WTC11 (cell line): Measurements from ENCODE around the gene ZNF253. TPM values are rescaled to one million over a fixed set of nuclear protein-coding genes. Genes with fewer than 3 reads are reported as not detected.
A peak's percentile ranks its signal among the peaks of the same experiment; 100 is the strongest.

Source experiments
- ATAC-seq: fragments of 200-7000 bp; cut with Tn5 transposase; 2 replicates; pipeline ENCODE4 v1.10.0; 2021; ENCODE audit warnings: mild to moderate bottlenecking, moderate library complexity
- CTCF ChIA-PET: fragments of 300-600 bp; sonication (Branson Sonifier 250); formaldehyde crosslinking; loops from one replicate; lab custom pipeline; 2021; ENCODE audit warnings: antibody characterized with exemption; lab: Charles Lee
- POLR2A ChIA-PET: fragments of 350-600 bp; sonication (Branson Sonifier 250); formaldehyde crosslinking; loops from one replicate; lab custom pipeline; 2021; ENCODE audit warnings: antibody characterized with exemption; lab: Charles Lee
- DNase-seq: peaks from one replicate; pipeline ENCODE4 v3.0.0; 2021; ENCODE audit warnings: low spot score
- H3K27ac Mint-ChIP-seq: 2 replicates; pipeline ENCODE4 v1.8.0; 2021; ENCODE audit warnings: mixed read lengths
- H3K27me3 Mint-ChIP-seq: 2 replicates; pipeline ENCODE4 v1.8.0; 2021; ENCODE audit warnings: low read depth, mild to moderate bottlenecking, moderate library complexity, mixed read lengths
- H3K36me3 Mint-ChIP-seq: 2 replicates; pipeline ENCODE4 v1.8.0; 2021; ENCODE audit warnings: mixed read lengths
- H3K4me1 Mint-ChIP-seq: 2 replicates; pipeline ENCODE4 v1.8.0; 2022; ENCODE audit warnings: mixed read lengths
- H3K4me3 Mint-ChIP-seq: 2 replicates; pipeline ENCODE4 v1.8.0; 2021; ENCODE audit warnings: mild to moderate bottlenecking, moderate library complexity, mixed read lengths
- H3K9me3 Mint-ChIP-seq: 2 replicates; pipeline ENCODE4 v1.8.0; 2021; ENCODE audit warnings: mixed read lengths
- ATF1 ChIP-seq: sonication (generic); formaldehyde crosslinking; IDR thresholded peaks from 2 replicates; pipeline ENCODE4 v1.8.1; 2023; ENCODE audit warnings: mild to moderate bottlenecking, moderate library complexity, missing genetic modification reagents
- ESRRA ChIP-seq: sonication (generic); formaldehyde crosslinking; IDR thresholded peaks from 2 replicates; pipeline ENCODE4 v1.8.1; 2022; ENCODE audit warnings: mild to moderate bottlenecking, missing genetic modification reagents, borderline replicate concordance
- FOXK1 ChIP-seq: sonication (generic); formaldehyde crosslinking; IDR thresholded peaks from 2 replicates; pipeline ENCODE4 v1.8.0; 2022; ENCODE audit warnings: mild to moderate bottlenecking, moderate library complexity, missing genetic modification reagents
- FOXP1 ChIP-seq: sonication (generic); formaldehyde crosslinking; IDR thresholded peaks from 2 replicates; pipeline ENCODE4 v1.8.0; 2022; ENCODE audit warnings: missing genetic modification reagents, mild to moderate bottlenecking, moderate library complexity, borderline replicate concordance
- KAT7 ChIP-seq: sonication (generic); formaldehyde crosslinking; IDR thresholded peaks from 2 replicates; pipeline ENCODE4 v1.8.1; 2023; ENCODE audit warnings: missing genetic modification reagents, mild to moderate bottlenecking, borderline replicate concordance
- MXD4 ChIP-seq: fragments of 250-450 bp; sonication (Bioruptor Pico); IDR thresholded peaks from 2 replicates; pipeline ENCODE4 v1.8.0; 2021; ENCODE audit warnings: mild to moderate bottlenecking, moderate library complexity, borderline replicate concordance
- NR2C2 ChIP-seq: sonication (generic); formaldehyde crosslinking; IDR thresholded peaks from 2 replicates; pipeline ENCODE4 v1.8.0; 2022; ENCODE audit warnings: mild to moderate bottlenecking, missing genetic modification reagents
- OVOL2 ChIP-seq: fragments of 250-450 bp; sonication (Bioruptor Pico); IDR thresholded peaks from 2 replicates; pipeline ENCODE4 v1.9.0; 2021; ENCODE audit warnings: mild to moderate bottlenecking, borderline replicate concordance
- PRRX2 ChIP-seq: fragments of 250-450 bp; sonication (Bioruptor Pico); IDR thresholded peaks from 2 replicates; pipeline ENCODE4 v1.8.0; 2021; ENCODE audit warnings: mild to moderate bottlenecking
- RORB ChIP-seq: fragments of 250-450 bp; sonication (Bioruptor Pico); IDR thresholded peaks from 2 replicates; pipeline ENCODE4 v1.9.0; 2021; ENCODE audit warnings: mild to moderate bottlenecking
- ZBTB21 ChIP-seq: sonication (generic); formaldehyde crosslinking; IDR thresholded peaks from 2 replicates; pipeline ENCODE4 v1.8.1; 2023; ENCODE audit warnings: mild to moderate bottlenecking, missing genetic modification reagents, borderline replicate concordance
- ZNF121 ChIP-seq: sonication (generic); formaldehyde crosslinking; IDR thresholded peaks from 2 replicates; pipeline ENCODE4 v1.8.0; 2023; ENCODE audit warnings: missing genetic modification reagents
- ZNF317 ChIP-seq: sonication (generic); formaldehyde crosslinking; IDR thresholded peaks from 2 replicates; pipeline ENCODE4 v1.8.1; 2023; ENCODE audit warnings: low read depth, mild to moderate bottlenecking, moderate library complexity, missing genetic modification reagents, borderline replicate concordance
- total RNA-seq: library from RNA; stranded (reverse); gene quantifications from 3 replicates; pipeline ENCODE4 v1.2.3, GENCODE V29; 2021
- TF ChIP-seq, protein P1 (sequence below): sonication (generic); formaldehyde crosslinking; IDR thresholded peaks from 2 replicates; pipeline ENCODE4 v1.8.1; 2023; ENCODE audit warnings: mild to moderate bottlenecking, missing genetic modification reagents
- TF ChIP-seq, protein P2 (sequence below): sonication (generic); formaldehyde crosslinking; IDR thresholded peaks from 2 replicates; pipeline ENCODE4 v1.8.1; 2022; ENCODE audit warnings: missing genetic modification reagents, borderline replicate concordance
- TF ChIP-seq, protein P3 (sequence below): sonication (generic); formaldehyde crosslinking; IDR thresholded peaks from 2 replicates; pipeline ENCODE4 v1.8.0; 2022; ENCODE audit warnings: mild to moderate bottlenecking, missing genetic modification reagents
- TF ChIP-seq, protein P4 (sequence below): sonication (generic); formaldehyde crosslinking; IDR thresholded peaks from 2 replicates; pipeline ENCODE4 v1.8.1; 2023; ENCODE audit warnings: mild to moderate bottlenecking, missing genetic modification reagents, moderate library complexity
- TF ChIP-seq, protein P5 (sequence below): sonication (generic); formaldehyde crosslinking; IDR thresholded peaks from 2 replicates; pipeline ENCODE4 v1.8.0; 2022; ENCODE audit warnings: missing genetic modification reagents
- TF ChIP-seq, protein P6 (sequence below): fragments of 250-450 bp; sonication (Bioruptor Pico); IDR thresholded peaks from 2 replicates; pipeline ENCODE4 v1.8.0; 2021; ENCODE audit warnings: mild to moderate bottlenecking
- TF ChIP-seq, protein P7 (sequence below): sonication (generic); formaldehyde crosslinking; IDR thresholded peaks from 2 replicates; pipeline ENCODE4 v1.8.1; 2023; ENCODE audit warnings: mild to moderate bottlenecking, moderate library complexity, missing genetic modification reagents

The ZNF253 gene
- total RNA-seq, 1 experiment from 2014 or later: 43.6 TPM

DNA sequence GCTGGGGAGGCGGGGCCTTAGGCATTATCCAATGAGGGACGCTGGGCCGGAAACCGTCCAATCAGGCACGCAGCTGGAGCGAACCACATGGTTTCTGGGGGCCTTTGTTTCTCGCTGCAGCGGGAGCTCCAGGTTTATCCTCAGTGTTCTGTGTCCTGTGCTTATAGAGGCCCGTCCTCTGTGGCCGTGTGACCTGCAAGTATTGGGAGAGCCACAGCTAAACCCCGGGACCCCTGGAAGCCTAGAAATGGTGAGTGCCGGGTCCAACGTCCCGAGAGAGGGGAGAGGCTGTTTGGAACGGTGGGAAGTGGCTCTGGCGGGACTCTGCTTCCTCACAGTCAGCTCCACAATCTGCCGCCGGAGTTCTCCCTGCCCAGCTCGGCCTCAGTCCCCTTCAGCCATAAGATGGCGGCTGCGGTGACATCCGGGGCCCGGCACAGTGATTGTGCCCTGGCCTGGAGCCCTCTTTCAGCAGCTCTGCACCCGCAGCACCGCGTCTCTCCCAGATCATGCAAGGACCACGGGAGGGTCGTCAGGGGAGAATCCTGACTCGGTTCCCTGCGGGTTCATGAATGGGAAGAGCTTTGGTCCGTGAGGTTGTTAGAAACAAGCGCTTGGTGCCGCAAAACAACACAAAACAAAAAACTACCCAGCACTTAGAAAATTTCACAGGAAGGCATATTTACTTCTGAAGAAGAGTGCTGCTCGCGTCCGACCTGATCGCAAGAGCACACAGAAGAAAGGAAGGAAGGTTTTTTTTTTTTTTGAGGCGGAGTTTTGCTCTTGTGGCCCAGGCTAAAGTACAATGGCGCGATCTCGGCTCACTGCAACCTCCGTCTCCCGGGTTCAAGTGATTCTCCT, at the start of gene ZNF253 (continued):
- TF ChIP-seq, protein P1, sequence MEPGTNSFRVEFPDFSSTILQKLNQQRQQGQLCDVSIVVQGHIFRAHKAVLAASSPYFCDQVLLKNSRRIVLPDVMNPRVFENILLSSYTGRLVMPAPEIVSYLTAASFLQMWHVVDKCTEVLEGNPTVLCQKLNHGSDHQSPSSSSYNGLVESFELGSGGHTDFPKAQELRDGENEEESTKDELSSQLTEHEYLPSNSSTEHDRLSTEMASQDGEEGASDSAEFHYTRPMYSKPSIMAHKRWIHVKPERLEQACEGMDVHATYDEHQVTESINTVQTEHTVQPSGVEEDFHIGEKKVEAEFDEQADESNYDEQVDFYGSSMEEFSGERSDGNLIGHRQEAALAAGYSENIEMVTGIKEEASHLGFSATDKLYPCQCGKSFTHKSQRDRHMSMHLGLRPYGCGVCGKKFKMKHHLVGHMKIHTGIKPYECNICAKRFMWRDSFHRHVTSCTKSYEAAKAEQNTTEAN (CRISPR knock-in tag): no peak
- TF ChIP-seq RORB (CRISPR knock-in tag): no peak
- TF ChIP-seq, protein P2, sequence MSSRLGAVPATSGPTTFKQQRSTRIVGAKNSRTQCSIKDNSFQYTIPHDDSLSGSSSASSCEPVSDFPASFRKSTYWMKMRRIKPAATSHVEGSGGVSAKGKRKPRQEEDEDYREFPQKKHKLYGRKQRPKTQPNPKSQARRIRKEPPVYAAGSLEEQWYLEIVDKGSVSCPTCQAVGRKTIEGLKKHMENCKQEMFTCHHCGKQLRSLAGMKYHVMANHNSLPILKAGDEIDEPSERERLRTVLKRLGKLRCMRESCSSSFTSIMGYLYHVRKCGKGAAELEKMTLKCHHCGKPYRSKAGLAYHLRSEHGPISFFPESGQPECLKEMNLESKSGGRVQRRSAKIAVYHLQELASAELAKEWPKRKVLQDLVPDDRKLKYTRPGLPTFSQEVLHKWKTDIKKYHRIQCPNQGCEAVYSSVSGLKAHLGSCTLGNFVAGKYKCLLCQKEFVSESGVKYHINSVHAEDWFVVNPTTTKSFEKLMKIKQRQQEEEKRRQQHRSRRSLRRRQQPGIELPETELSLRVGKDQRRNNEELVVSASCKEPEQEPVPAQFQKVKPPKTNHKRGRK: no peak
- TF ChIP-seq, protein P3, sequence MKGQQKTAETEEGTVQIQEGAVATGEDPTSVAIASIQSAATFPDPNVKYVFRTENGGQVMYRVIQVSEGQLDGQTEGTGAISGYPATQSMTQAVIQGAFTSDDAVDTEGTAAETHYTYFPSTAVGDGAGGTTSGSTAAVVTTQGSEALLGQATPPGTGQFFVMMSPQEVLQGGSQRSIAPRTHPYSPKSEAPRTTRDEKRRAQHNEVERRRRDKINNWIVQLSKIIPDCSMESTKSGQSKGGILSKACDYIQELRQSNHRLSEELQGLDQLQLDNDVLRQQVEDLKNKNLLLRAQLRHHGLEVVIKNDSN: peak; percentile 77
- TF ChIP-seq ZNF121 (CRISPR knock-in tag): 0 out of 2 replicates have a peak, but pooled peaks have one; percentile 2
- TF ChIP-seq FOXK1 (CRISPR knock-in tag): peak; percentile 56; the same call in 1 of the 2 replicates
- TF ChIP-seq ESRRA: no peak
- TF ChIP-seq, protein P4, sequence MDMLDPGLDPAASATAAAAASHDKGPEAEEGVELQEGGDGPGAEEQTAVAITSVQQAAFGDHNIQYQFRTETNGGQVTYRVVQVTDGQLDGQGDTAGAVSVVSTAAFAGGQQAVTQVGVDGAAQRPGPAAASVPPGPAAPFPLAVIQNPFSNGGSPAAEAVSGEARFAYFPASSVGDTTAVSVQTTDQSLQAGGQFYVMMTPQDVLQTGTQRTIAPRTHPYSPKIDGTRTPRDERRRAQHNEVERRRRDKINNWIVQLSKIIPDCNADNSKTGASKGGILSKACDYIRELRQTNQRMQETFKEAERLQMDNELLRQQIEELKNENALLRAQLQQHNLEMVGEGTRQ (CRISPR knock-in tag): peak; percentile 79
- TF ChIP-seq, protein P5, sequence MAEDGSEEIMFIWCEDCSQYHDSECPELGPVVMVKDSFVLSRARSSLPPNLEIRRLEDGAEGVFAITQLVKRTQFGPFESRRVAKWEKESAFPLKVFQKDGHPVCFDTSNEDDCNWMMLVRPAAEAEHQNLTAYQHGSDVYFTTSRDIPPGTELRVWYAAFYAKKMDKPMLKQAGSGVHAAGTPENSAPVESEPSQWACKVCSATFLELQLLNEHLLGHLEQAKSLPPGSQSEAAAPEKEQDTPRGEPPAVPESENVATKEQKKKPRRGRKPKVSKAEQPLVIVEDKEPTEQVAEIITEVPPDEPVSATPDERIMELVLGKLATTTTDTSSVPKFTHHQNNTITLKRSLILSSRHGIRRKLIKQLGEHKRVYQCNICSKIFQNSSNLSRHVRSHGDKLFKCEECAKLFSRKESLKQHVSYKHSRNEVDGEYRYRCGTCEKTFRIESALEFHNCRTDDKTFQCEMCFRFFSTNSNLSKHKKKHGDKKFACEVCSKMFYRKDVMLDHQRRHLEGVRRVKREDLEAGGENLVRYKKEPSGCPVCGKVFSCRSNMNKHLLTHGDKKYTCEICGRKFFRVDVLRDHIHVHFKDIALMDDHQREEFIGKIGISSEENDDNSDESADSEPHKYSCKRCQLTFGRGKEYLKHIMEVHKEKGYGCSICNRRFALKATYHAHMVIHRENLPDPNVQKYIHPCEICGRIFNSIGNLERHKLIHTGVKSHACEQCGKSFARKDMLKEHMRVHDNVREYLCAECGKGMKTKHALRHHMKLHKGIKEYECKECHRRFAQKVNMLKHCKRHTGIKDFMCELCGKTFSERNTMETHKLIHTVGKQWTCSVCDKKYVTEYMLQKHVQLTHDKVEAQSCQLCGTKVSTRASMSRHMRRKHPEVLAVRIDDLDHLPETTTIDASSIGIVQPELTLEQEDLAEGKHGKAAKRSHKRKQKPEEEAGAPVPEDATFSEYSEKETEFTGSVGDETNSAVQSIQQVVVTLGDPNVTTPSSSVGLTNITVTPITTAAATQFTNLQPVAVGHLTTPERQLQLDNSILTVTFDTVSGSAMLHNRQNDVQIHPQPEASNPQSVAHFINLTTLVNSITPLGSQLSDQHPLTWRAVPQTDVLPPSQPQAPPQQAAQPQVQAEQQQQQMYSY (CRISPR knock-in tag): peak; percentile 42
- TF ChIP-seq NR2C2: no peak
- TF ChIP-seq, protein P6, sequence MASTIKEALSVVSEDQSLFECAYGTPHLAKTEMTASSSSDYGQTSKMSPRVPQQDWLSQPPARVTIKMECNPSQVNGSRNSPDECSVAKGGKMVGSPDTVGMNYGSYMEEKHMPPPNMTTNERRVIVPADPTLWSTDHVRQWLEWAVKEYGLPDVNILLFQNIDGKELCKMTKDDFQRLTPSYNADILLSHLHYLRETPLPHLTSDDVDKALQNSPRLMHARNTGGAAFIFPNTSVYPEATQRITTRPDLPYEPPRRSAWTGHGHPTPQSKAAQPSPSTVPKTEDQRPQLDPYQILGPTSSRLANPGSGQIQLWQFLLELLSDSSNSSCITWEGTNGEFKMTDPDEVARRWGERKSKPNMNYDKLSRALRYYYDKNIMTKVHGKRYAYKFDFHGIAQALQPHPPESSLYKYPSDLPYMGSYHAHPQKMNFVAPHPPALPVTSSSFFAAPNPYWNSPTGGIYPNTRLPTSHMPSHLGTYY (CRISPR knock-in tag): no peak
- 0 out of 2 replicates have a peak, but pooled peaks have one; percentile 47 for TF ChIP-seq FOXP1 (CRISPR knock-in tag)

DNA sequence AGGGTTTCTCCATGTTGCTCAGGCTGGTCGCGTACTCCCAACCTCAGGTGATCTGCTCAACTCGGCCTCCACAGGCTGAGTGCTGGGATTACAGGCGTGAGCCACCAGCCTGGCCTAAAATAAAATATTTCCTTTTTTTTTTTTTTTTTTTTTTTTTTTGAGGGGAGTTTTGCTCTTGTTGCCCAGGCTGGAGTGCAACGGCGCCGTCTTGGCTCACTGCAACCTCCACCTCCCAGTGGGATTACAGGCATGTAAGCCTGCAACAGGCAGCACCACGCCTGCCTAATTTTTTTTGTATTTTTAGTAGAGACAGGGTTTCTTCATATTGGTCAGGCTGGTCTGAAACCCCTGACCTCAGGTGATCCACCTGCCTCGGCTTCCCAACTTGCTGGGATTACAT, 49.0 kb upstream of the ZNF253 start:
- ChIA-PET CTCF (interaction anchor here (0.7 kb wide), 1 partner anchor 161 kb away, joined by 3 read pairs; no protein-coding TSS in a partner anchor), POLR2A (no interaction called here)
- H3K36me3 Mint-ChIP-seq: peaks cover 15% of the 10 kb centered on the region
- H3K27me3 Mint-ChIP-seq: no peaks in the 10 kb centered on the region
- ATAC-seq (peak; percentile 17; the same call in 1 of the 2 replicates), DNase-seq (no peak)
- H3K4me1 Mint-ChIP-seq: no peaks in the 10 kb centered on the region
- H3K27ac Mint-ChIP-seq: no peak overlapping the region
- no peaks in the 10 kb centered on the region for H3K9me3 Mint-ChIP-seq
- no peak overlapping the region for H3K4me3 Mint-ChIP-seq
- TF ChIP-seq OVOL2 (CRISPR knock-in tag) (no peak), PRRX2 (no peak), MXD4 (CRISPR knock-in tag) (no peak), ZNF317 (CRISPR knock-in tag) (no peak), ZBTB21 (CRISPR knock-in tag) (no peak), ATF1 (CRISPR knock-in tag) (no peak), KAT7 (CRISPR knock-in tag) (no peak)
- TF ChIP-seq, protein P7, sequence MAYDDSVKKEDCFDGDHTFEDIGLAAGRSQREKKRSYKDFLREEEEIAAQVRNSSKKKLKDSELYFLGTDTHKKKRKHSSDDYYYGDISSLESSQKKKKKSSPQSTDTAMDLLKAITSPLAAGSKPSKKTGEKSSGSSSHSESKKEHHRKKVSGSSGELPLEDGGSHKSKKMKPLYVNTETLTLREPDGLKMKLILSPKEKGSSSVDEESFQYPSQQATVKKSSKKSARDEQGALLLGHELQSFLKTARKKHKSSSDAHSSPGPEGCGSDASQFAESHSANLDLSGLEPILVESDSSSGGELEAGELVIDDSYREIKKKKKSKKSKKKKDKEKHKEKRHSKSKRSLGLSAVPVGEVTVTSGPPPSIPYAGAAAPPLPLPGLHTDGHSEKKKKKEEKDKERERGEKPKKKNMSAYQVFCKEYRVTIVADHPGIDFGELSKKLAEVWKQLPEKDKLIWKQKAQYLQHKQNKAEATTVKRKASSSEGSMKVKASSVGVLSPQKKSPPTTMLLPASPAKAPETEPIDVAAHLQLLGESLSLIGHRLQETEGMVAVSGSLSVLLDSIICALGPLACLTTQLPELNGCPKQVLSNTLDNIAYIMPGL (CRISPR knock-in tag): no peak
